HepG2 (cell line): ENCODE data around the gene PLA2G2A. TPM values are rescaled to one million over a fixed set of nuclear protein-coding genes. Genes with fewer than 3 reads are reported as not detected.

Experiments
- AGO1 ChIP-seq: fragments of 200-400 bp; formaldehyde crosslinking; IDR thresholded peaks from 2 replicates; pipeline ENCODE4 v1.6.1; 2017; ENCODE audit warnings: mild to moderate bottlenecking, low read depth, low read length, moderate library complexity; ENCODE audit not compliant: poor library complexity, severe bottlenecking
- DPF2 ChIP-seq: sonication (generic); formaldehyde crosslinking; IDR thresholded peaks from 2 replicates; pipeline ENCODE4 v1.4.0; 2020; ENCODE audit warnings: mild to moderate bottlenecking, low read depth, missing genetic modification reagents, borderline replicate concordance
- DRAP1 ChIP-seq: IDR thresholded peaks from 2 replicates; pipeline ENCODE4 v1.6.1; 2016; ENCODE audit warnings: missing genetic modification reagents, missing compliant biosample characterization
- EZH2 ChIP-seq: conservative IDR thresholded peaks from 2 replicates; pipeline ENCODE4 v1.6.1; 2012; ENCODE audit warnings: mild to moderate bottlenecking, low read depth, low read length, moderate library complexity
- MTF2 ChIP-seq: sonication (generic); formaldehyde crosslinking; IDR thresholded peaks from 2 replicates; pipeline ENCODE4 v1.5.0; 2020; ENCODE audit warnings: missing genetic modification reagents, borderline replicate concordance
- RFX1 ChIP-seq: fragments of 450-650 bp; IDR thresholded peaks from 2 replicates; pipeline ENCODE4 v1.6.1; 2017
- SOX13 ChIP-seq, 3 experiments: fragments of 450-650 bp in 1 of 3; sonication (generic) in 1 of 3; formaldehyde crosslinking in 1 of 3; IDR thresholded peaks in 2 of 3; conservative IDR thresholded peaks in 1 of 3; 2 replicates each; pipeline versions ENCODE4 v1.5.0 to v1.6.1; 2016 to 2020; ENCODE audit warnings: antibody characterized with exemption in 1 of 3, mild to moderate bottlenecking in 1 of 3, missing compliant biosample characterization in 1 of 3, missing genetic modification reagents in 1 of 3, moderate library complexity in 1 of 3
- THYN1 ChIP-seq: sonication (generic); formaldehyde crosslinking; IDR thresholded peaks from 2 replicates; pipeline ENCODE4 v1.8.1; 2023; ENCODE audit warnings: low read depth, mild to moderate bottlenecking, moderate library complexity, missing genetic modification reagents, borderline replicate concordance
- UBTF ChIP-seq: sonication (generic); formaldehyde crosslinking; IDR thresholded peaks from 2 replicates; pipeline ENCODE4 v1.4.0; 2020; ENCODE audit warnings: mild to moderate bottlenecking, missing genetic modification reagents
- YEATS2 ChIP-seq: sonication (generic); formaldehyde crosslinking; IDR thresholded peaks from 2 replicates; pipeline ENCODE4 v1.4.0; 2020; ENCODE audit warnings: missing genetic modification reagents, borderline replicate concordance
- ZFP36L2 ChIP-seq: sonication (generic); formaldehyde crosslinking; IDR thresholded peaks from 2 replicates; pipeline ENCODE4 v1.4.0; 2020; ENCODE audit warnings: missing genetic modification reagents
- ZIK1 ChIP-seq: sonication (generic); formaldehyde crosslinking; IDR thresholded peaks from 2 replicates; pipeline ENCODE4 v1.5.0; 2020; ENCODE audit warnings: mild to moderate bottlenecking, low read depth, missing genetic modification reagents, borderline replicate concordance
- ZNF274 ChIP-seq: sonication (generic); formaldehyde crosslinking; IDR thresholded peaks from 2 replicates; pipeline ENCODE4 v1.5.1; 2020; ENCODE audit warnings: mild to moderate bottlenecking, missing genetic modification reagents
- ZNF3 ChIP-seq: IDR thresholded peaks from 2 replicates; pipeline ENCODE4 v1.7.0; 2017; ENCODE audit warnings: inconsistent platforms
- ZNF607 ChIP-seq: sonication (generic); formaldehyde crosslinking; IDR thresholded peaks from 2 replicates; pipeline ENCODE4 v1.5.1; 2020; ENCODE audit warnings: missing genetic modification reagents, mild to moderate bottlenecking, borderline replicate concordance
- ZNF784 ChIP-seq: sonication (generic); formaldehyde crosslinking; IDR thresholded peaks from 2 replicates; pipeline ENCODE4 v1.5.1; 2020; ENCODE audit warnings: missing genetic modification reagents, mild to moderate bottlenecking, borderline replicate concordance
- polyA plus RNA-seq, 8 experiments: library from polyadenylated mRNA; depleted of rRNA in 3 of 8; stranded (reverse) in 7 of 8; unstranded in 1 of 8; fragments of >200 nt; fragmentation: Illumina TruSeq in 4 of 8; extraction: Trizol in 4 of 8; gene quantifications; 2 replicates each; pipeline versions ENCODE4 v1.2.1 to v1.2.3, GENCODE V29; 2011 to 2016; ENCODE audit warnings: low read depth in 4 of 8, missing spikeins in 1 of 8, mixed read lengths in 1 of 8; ENCODE audit not compliant: insufficient read depth in 1 of 8
- total RNA-seq, 5 experiments: library from RNA; depleted of rRNA; stranded (reverse); fragments of >200 nt; fragmentation: Illumina TruSeq; extraction: Trizol; gene quantifications; 2 replicates each; pipeline ENCODE4 v1.2.3, GENCODE V29; 2016; ENCODE audit warnings: low read depth in 1 of 5
- TF ChIP-seq, protein P1 (sequence below): sonication (generic); formaldehyde crosslinking; IDR thresholded peaks from one replicate; pipeline ENCODE4 v1.5.1; 2020; ENCODE audit warnings: mild to moderate bottlenecking, missing genetic modification reagents; ENCODE audit errors: not compliant biosample characterization

Gene PLA2G2A
- total and polyA plus RNA-seq, 2 of the 13 experiments (the other 11 are each of a cell fraction or from before 2014, with no cell fraction given) = 0.35 to 30.3 TPM

- TF ChIP-seq, protein P1, sequence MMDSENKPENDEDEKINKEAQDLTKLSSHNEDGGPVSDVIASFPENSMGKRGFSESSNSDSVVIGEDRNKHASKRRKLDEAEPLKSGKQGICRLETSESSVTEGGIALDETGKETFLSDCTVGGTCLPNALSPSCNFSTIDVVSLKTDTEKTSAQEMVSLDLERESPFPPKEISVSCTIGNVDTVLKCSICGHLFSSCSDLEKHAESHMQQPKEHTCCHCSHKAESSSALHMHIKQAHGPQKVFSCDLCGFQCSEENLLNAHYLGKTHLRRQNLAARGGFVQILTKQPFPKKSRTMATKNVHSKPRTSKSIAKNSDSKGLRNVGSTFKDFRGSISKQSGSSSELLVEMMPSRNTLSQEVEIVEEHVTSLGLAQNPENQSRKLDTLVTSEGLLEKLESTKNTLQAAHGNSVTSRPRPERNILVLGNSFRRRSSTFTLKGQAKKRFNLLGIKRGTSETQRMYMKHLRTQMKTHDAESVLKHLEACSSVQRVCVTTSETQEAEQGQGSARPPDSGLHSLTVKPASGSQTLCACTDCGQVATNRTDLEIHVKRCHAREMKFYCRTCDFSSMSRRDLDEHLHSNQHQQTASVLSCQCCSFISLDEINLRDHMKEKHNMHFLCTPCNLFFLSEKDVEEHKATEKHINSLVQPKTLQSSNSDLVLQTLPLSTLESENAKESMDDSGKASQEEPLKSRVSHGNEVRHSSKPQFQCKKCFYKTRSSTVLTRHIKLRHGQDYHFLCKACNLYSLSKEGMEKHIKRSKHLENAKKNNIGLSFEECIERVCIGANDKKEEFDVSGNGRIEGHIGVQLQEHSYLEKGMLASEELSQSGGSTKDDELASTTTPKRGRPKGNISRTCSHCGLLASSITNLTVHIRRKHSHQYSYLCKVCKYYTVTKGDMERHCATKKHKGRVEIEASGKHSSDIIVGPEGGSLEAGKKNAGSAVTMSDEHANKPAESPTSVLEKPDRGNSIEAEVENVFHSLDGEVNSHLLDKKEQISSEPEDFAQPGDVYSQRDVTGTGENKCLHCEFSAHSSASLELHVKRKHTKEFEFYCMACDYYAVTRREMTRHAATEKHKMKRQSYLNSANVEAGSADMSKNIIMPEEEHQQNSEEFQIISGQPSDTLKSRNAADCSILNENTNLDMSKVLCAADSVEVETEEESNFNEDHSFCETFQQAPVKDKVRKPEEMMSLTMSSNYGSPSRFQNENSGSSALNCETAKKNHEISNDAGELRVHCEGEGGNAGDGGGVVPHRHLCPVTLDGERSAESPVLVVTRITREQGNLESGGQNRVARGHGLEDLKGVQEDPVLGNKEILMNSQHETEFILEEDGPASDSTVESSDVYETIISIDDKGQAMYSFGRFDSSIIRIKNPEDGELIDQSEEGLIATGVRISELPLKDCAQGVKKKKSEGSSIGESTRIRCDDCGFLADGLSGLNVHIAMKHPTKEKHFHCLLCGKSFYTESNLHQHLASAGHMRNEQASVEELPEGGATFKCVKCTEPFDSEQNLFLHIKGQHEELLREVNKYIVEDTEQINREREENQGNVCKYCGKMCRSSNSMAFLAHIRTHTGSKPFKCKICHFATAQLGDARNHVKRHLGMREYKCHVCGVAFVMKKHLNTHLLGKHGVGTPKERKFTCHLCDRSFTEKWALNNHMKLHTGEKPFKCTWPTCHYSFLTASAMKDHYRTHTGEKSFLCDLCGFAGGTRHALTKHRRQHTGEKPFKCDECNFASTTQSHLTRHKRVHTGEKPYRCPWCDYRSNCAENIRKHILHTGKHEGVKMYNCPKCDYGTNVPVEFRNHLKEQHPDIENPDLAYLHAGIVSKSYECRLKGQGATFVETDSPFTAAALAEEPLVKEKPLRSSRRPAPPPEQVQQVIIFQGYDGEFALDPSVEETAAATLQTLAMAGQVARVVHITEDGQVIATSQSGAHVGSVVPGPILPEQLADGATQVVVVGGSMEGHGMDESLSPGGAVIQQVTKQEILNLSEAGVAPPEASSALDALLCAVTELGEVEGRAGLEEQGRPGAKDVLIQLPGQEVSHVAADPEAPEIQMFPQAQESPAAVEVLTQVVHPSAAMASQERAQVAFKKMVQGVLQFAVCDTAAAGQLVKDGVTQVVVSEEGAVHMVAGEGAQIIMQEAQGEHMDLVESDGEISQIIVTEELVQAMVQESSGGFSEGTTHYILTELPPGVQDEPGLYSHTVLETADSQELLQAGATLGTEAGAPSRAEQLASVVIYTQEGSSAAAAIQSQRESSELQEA (CRISPR knock-in tag) = no peak
- TF ChIP-seq UBTF (no peak), DPF2 (CRISPR knock-in tag) (no peak), DRAP1 (CRISPR knock-in tag) (no peak), ZIK1 (CRISPR knock-in tag) (no peak), RFX1 (no peak), AGO1 (no peak), ZFP36L2 (CRISPR knock-in tag) (no peak), THYN1 (CRISPR knock-in tag) (no peak), EZH2 (no peak), ZNF3 (peak; percentile 95), YEATS2 (CRISPR knock-in tag) (no peak), ZNF607 (CRISPR knock-in tag) (no peak), SOX13 (IDR thresholded peaks at IDR 0.05) (no peak), SOX13 (CRISPR knock-in tag; conservative IDR thresholded peaks at IDR 0.05 in 1 of 2, IDR thresholded peaks at IDR 0.05 in 1 of 2) (peak in 1 of 2 experiments; percentile 97; a peak in 2 of 4 replicates), ZNF274 (no peak), MTF2 (CRISPR knock-in tag) (no peak), ZNF784 (CRISPR knock-in tag) (no peak)
Observed at GRCh38 chr1:19987719-19988118, 8.3 kb upstream of the PLA2G2A start (continued).
